ENCODE data around the gene SATL1.

DNA sequence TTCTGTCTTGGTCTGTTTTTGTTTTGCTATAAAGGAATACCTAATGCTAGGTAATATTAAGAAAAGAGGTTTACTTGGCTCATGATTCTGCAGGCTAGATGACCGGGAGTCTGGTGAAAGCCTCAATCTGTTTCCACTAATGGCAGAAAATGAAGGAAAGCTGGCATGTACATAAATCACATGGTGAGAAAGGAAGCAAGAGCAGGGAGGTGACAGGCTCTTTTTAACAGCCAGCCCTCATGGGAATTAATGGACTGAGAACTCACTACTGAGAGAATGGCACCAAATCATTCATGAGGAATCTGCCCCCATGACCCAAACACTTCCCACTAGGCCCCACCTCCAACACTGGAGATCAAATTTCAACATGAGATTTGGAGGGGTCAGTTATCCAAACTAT is 27.6 kb downstream of the SATL1 start:
- TF ChIP-seq, protein P1, sequence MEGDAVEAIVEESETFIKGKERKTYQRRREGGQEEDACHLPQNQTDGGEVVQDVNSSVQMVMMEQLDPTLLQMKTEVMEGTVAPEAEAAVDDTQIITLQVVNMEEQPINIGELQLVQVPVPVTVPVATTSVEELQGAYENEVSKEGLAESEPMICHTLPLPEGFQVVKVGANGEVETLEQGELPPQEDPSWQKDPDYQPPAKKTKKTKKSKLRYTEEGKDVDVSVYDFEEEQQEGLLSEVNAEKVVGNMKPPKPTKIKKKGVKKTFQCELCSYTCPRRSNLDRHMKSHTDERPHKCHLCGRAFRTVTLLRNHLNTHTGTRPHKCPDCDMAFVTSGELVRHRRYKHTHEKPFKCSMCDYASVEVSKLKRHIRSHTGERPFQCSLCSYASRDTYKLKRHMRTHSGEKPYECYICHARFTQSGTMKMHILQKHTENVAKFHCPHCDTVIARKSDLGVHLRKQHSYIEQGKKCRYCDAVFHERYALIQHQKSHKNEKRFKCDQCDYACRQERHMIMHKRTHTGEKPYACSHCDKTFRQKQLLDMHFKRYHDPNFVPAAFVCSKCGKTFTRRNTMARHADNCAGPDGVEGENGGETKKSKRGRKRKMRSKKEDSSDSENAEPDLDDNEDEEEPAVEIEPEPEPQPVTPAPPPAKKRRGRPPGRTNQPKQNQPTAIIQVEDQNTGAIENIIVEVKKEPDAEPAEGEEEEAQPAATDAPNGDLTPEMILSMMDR (IDR thresholded peaks at IDR 0.05), result no peak
- TF ChIP-seq POLR2A (IDR thresholded peaks at IDR 0.05), result no peak
